ENCODE data around the gene GALNT1. TPM values are rescaled to one million over a fixed set of nuclear protein-coding genes. Genes with fewer than 3 reads are reported as not detected.

Gene GALNT1
- total and polyA plus RNA-seq, 12 donors: 8.1 to 61.2 (median 42.1) TPM

DNA sequence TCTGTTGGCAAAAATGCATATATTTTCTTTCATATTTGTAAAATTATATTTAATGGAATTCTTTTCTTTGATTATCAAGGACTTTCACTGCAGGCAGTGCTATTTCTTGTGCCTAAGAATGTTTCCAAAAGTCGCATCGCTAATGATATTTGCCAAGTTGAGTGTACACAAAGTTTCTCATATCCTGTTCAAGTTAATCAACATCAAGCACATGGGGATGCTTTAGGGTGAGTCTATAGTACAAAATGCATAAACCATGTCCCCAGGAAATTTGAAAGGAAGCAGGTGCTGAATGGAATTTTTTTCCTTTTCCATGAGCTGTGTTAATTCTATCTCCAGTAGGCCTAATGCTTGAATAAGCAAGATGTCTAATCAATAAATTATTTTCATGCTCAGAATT is 129.7 kb downstream of the GALNT1 start:
- TF ChIP-seq, protein P1, sequence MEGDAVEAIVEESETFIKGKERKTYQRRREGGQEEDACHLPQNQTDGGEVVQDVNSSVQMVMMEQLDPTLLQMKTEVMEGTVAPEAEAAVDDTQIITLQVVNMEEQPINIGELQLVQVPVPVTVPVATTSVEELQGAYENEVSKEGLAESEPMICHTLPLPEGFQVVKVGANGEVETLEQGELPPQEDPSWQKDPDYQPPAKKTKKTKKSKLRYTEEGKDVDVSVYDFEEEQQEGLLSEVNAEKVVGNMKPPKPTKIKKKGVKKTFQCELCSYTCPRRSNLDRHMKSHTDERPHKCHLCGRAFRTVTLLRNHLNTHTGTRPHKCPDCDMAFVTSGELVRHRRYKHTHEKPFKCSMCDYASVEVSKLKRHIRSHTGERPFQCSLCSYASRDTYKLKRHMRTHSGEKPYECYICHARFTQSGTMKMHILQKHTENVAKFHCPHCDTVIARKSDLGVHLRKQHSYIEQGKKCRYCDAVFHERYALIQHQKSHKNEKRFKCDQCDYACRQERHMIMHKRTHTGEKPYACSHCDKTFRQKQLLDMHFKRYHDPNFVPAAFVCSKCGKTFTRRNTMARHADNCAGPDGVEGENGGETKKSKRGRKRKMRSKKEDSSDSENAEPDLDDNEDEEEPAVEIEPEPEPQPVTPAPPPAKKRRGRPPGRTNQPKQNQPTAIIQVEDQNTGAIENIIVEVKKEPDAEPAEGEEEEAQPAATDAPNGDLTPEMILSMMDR (IDR thresholded peaks at IDR 0.05): no peak
- peaks cover 0 to 41% (median 0%) of the 10 kb centered on the region in 9 donors for H3K36me3 ChIP-seq
- ATAC-seq (no peak), DNase-seq (no peak)
- H3K4me1 ChIP-seq: peaks cover 0 to 14% (median 12%) of the 10 kb centered on the region in 9 donors
- 67 to 74% methylated on average over 2 of the region's 2 CpGs for WGBS, 2 donors
- no peaks in the 10 kb centered on the region for H3K27me3 ChIP-seq
- intact Hi-C loops (cut with DNase I): loop anchor here in 1 of 10 donors (10.0 kb wide), 1 partner anchor 306 kb away; no protein-coding TSS in a partner anchor
- H3K9me3 ChIP-seq: no peaks in the 10 kb centered on the region
- no peak overlapping the region for H3K27ac ChIP-seq
- no peak overlapping the region for H3K4me3 ChIP-seq

DNA sequence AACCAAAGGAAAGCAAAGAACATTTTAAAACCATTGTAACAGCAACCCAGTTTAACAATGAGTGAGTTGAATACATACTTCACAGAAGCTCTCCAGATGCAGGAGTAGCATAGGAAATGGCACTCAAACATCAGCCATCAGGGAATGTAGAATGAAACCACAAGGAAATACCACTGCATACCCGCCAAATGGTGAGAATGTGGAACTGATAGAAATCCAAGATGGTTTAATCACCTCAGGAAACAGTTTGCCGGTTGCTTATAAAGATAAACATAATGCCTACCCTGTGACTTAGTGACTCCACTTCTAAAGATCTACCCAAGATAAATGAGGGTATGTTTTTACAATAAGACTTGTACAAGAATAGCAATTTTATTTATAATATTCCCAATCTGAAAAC is 132.0 kb downstream of the GALNT1 start:
- peaks cover 0 to 40% (median 0%) of the 10 kb centered on the region in 9 donors for H3K36me3 ChIP-seq
- H3K27me3 ChIP-seq: no peaks in the 10 kb centered on the region
- WGBS, 2 donors: 71 to 84% methylated on average over 2 of the region's 2 CpGs
- ATAC-seq: no peak
- H3K9me3 ChIP-seq: peaks cover 0 to 13% (median 3%) of the 10 kb centered on the region in 11 donors
- H3K4me3 ChIP-seq: no peak overlapping the region
- H3K27ac ChIP-seq: no peak overlapping the region
- H3K4me1 ChIP-seq: no peaks in the 10 kb centered on the region
- TF ChIP-seq, protein P1 (IDR thresholded peaks at IDR 0.05): no peak
- no peak for DNase-seq
- intact Hi-C loops (cut with DNase I): loop anchor here in 1 of 10 donors (10.0 kb wide), 1 partner anchor 309 kb away; no protein-coding TSS in a partner anchor

DNA sequence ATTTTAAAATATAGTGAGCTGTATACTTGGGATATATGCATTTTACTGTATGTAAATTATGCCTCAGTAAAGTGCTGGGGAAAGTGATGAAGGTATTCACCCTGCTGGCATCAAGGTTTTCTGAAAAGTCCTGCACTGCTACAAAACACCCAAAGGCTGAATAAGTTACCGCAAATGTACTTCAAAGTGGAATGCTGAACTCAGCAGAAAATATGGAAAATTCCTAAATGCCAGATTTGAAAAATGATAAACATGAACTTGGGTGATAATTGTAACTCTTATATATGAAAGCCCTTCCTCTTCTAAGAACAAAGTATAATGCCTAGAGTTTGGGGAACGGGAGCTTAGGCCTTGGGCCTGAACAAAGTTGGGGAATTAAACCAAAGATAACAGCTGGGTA is 133.0 kb downstream of the GALNT1 start:
- DNase-seq: no peak
- ATAC-seq: no peak
- Histone ChIP-seq H3K4me3 (no peak overlapping the region), H3K36me3 (peaks cover 0 to 35% (median 0%) of the 10 kb centered on the region in 9 donors), H3K4me1 (no peaks in the 10 kb centered on the region), H3K9me3 (peaks cover 0 to 23% (median 11%) of the 10 kb centered on the region in 11 donors), H3K27ac (no peak overlapping the region), H3K27me3 (no peaks in the 10 kb centered on the region)
- 96% methylated on average over 2 of the region's 2 CpGs for WGBS, 2 donors
- TF ChIP-seq, protein P1 (IDR thresholded peaks at IDR 0.05): no peak
- intact Hi-C loops (cut with DNase I): loop anchor here in 1 of 10 donors (10.0 kb wide), 1 partner anchor 310 kb away; no protein-coding TSS in a partner anchor

DNA sequence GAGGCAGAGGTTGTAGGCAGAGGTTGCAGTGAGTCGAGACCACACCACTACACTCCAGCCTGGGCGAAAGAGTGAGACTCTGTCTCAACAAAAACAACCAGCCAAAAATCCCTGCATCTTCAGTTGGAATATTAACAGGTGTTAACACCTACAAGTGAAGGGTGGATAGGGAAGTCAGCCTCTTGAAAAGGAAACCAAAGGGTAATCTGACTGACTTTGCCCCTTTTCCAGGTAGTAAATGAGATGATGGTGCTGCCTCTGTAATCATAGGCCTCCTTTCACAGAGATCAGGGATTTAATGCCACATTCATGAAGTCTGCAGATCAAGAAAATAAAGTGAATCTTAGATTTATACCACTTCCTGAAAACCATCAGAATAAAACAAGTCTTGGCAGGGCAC is 133.6 kb downstream of the GALNT1 start:
- intact Hi-C loops (cut with DNase I): loop anchor here in 1 of 10 donors (10.0 kb wide), 1 partner anchor 310 kb away; no protein-coding TSS in a partner anchor
- no peaks in the 10 kb centered on the region for H3K27me3 ChIP-seq

More for the DNA sequence above, 133.6 kb downstream of the GALNT1 start:
- DNase-seq (no peak), ATAC-seq (no peak)
- H3K27ac ChIP-seq: no peak overlapping the region
- 98 to 100% methylated on average over 2 of the region's 2 CpGs for WGBS, 2 donors
- H3K4me3 ChIP-seq: no peak overlapping the region
- no peaks in the 10 kb centered on the region for H3K4me1 ChIP-seq
- TF ChIP-seq, protein P1 (IDR thresholded peaks at IDR 0.05): no peak
- peaks cover 0 to 29% (median 0%) of the 10 kb centered on the region in 9 donors for H3K36me3 ChIP-seq
- H3K9me3 ChIP-seq: peaks cover 0 to 29% (median 11%) of the 10 kb centered on the region in 11 donors
